Right hindlimb (tissue), 1 donor: Measurements from ENCODE around the gene SLC25A23.

ENCODE experiments used
- DNase-seq: peaks from one replicate; pipeline ENCODE4 v3.0.0-alpha.2; 2018

Gene SLC25A23

GRCh38 chr19:6480848-6481415, 21.3 kb upstream of the SLC25A23 start:
- DNase-seq = no peak

- no peak for DNase-seq
Measured at GRCh38 chr19:6479836-6480398, 20.3 kb upstream of the SLC25A23 start.

DNA sequence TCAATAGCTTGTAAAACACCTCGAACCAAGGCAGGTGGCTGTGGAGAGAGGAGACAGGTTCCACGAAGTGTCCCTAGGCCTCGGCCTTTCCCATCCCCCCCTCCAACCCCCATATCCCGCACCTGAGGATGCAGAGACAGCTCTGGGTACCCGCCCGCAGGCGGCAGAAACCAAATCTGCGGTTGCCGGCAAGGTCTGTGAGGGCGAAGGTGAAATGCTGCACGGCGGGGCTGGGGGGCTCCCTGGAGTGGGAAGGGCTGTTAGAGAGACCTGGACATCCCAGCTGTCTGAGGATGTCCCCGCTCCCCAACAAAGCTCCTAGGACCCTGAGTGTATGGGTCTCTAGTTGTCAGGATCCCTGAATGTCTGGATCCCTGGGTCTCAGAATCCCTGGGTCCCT, 19.2 kb upstream of the SLC25A23 start:
- DNase-seq = no peak

GRCh38 chr19:6476896-6477431, 17.4 kb upstream of the SLC25A23 start:
- no peak for DNase-seq

DNA sequence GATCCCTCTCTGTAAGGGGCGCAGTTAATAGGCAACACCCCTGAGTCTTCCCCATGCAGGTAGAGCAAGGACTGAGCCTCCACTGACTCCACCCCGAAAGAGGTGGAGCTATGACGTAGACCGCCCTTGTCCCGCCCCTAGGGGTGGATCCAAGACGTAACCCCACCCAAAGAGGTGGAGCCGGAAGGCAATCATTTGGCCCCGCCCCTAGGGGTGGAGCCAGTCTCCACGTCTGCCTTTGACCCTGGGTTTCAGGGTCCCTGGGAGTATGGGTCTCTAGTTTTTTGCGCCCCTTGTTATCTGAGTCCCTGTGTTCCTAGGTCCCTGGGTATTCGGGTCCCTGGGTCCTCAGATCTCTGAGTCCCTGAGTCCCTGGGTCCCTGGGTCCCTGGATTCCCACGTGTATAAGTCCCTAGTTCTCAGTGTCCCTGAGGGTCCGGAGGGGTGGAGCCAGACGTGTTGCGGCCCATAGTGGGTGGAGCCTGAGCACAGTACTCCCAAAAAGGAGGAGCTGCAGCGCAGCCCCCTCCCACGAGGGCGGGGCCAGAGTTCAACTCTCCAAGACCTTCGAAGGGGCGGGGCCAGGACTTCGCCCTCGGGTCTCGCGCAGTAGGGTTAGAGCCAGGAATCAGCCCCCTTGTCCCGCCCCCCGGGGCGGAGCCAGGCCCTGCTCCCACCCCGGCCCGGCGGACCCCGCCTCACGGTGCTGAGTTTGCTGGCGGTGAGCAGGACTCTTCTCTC, 16.7 kb upstream of the SLC25A23 start:
- peak; percentile 56 for DNase-seq

- no peak for DNase-seq
Measured at GRCh38 chr19:6475321-6476108, 15.9 kb upstream of the SLC25A23 start.

DNA sequence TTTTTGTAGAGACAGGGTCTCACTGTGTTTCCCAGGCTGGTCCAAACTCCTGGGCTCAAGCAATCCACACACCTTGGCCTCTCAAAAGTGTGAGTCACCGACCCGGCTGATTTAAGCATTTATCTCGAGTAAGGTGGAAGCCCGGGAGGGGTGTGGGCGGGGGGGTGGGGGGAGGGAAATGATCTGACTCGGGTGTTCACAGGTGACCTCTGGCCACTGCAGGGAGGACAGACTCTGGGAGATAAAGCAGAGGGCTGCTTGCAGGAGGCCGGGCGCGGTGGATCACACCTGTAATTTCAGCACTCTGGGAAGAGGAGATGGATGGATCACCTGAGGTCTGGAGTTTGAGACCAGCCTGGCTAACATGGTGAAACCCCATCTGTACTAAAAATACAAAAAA, 14.1 kb upstream of the SLC25A23 start:
- DNase-seq = no peak

- DNase-seq = no peak
Measured at GRCh38 chr19:6472713-6473112, 13.1 kb upstream of the SLC25A23 start.

DNA sequence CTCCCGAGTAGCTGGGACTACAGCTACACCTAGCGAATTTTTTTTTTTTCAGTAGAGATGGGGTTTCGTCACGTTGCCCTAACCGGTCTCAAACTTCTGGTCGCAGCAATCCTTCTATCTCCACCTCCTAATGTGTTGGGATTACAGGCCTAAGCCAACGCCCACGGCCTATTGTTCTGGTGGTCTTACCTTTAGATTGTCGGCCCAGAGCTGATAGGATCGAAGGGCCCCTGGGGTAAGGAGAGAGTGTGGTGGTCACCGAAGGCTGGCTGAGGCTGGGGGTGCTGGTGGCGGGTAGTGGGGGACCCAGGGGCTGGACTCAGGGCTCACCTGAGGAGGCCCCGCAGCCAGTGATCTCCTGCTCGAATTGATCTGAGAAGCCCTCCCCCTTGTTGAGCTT, 11.5 kb upstream of the SLC25A23 start:
- no peak for DNase-seq

- DNase-seq = no peak
Measured at GRCh38 chr19:6470173-6470572, 10.6 kb upstream of the SLC25A23 start.

GRCh38 chr19:6467384-6467783, 7.8 kb upstream of the SLC25A23 start:
- DNase-seq = no peak

DNA sequence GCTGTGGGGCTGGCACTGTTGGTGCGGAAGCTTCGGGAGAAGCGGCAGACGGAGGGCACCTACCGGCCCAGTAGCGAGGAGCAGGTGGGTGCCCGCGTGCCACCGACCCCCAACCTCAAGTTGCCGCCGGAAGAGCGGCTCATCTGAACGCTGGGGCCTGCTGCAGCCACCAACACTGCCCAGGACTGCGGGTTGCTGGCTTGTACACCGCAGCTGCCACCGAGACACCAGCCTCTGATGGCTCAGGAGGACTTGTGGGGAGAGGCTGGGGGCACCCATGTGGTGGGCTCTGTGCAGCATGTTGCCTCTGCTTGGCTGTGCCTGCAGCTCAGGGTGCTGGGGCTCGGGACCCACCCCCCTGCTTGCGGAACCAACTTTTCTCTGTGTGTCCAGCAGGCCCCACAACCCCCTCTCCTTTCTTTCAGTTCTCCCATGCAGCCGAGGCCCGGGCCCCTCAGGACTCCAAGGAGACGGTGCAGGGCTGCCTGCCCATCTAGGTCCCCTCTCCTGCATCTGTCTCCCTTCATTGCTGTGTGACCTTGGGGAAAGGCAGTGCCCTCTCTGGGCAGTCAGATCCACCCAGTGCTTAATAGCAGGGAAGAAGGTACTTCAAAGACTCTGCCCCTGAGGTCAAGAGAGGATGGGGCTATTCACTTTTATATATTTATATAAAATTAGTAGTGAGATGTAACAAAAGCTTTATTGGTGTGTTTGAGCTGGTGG, 7.1 kb upstream of the SLC25A23 start:
- no peak for DNase-seq

DNA sequence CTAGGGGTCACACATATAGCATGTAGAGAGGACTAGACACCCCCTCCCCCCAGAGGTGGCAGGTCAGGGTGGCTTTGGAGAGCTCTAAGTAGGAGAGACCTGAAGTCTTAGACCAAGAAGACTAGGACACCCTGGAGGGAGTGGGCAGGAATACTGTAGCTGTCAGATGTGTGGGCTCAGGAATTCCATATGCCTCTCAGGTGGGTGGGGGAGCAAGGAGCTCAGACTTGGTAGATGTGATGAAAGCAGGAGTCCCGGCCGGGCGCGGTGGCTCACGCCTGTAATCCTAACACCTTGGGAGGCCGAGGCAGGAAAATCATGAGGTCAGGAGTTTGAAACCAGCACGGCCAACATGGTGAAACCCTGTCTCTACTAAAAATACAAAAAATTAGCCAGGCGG, 6.1 kb upstream of the SLC25A23 start:
- no peak for DNase-seq

DNA sequence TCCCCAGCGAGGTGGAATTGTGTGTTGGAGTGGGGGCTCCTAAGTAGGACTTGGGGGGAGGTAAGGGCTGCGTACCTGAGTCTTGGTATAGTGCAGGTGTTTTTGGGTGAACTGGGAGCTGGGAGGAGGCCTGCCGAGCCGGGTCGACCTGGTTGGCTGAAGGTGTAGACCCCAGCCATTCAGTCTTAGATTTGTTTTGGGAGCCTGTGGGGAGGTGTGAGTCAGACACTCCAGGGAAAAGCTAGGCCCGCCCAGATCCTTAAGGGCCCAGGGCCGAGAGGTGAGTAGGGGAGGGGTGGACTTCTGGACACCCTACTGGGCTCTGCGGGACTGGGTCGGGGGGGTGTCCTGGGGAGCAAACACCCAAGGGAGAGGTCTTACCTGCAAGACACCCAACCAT, 5.4 kb upstream of the SLC25A23 start:
- DNase-seq = no peak

GRCh38 chr19:6464070-6464873, 4.7 kb upstream of the SLC25A23 start, which contains the start of gene CRB3:
TSS of gene CRB3 (plus strand) at chr19:6464271. CDS start at chr19:6464702, 431 bp downstream.
- no peak for DNase-seq

- peak; percentile 98 for DNase-seq
Measured at GRCh38 chr19:6460099-6460884, 700 bp upstream of the SLC25A23 start.

DNA sequence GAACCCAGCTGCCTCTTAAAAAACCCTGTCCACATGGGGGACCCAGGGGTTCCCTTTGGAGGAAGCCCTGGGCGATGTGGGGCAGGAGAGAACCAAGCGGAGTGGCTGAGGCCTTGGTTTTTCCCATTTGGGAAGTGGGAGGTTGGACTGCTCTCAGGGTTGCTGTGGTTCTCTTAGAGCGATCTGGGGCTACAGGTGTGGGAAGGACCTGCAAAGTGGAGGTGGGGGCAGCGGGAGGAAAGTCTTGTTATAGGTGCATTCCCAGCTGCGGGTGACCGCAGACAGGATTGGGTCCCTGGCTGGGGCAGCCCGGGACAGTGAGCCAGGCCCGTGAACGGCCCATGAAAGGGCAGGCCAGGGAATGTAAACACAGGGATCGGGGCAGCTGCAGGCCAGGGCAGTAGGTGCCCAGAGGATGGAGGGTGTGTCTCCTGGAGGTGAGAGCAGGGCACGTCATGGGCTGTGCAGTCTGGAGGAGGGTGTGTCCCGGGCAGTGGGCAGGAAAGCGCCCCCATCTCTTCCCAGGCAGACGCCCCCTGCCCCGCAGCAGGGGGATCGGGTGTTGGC, 814 bp downstream of the SLC25A23 start:
- no peak for DNase-seq

GRCh38 chr19:6457958-6458694, 1.5 kb downstream of the SLC25A23 start:
- DNase-seq = no peak

DNA sequence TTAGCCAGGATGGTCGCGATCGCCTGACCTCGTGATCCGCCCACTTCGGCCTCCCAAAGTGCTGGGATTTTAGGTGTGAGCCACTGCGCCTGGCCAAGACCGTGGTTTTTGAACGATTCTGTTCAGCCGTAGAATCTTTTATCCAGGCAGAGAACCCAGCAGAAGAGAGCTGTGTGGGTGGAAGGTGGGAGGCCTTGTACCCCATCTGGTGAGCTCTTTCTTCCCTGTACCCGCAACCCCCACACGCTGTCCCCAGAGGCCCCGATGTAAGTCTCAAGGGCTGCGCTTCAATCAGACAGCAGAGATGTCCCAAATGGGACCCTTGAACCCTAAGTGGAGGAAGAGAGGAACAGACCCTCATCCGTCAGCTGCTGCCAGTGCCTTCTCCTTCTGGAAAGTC, 3.7 kb downstream of the SLC25A23 start:
- DNase-seq = no peak
